BLaER1 treated with 17β-estradiol and CSF1 and Interleukin-3, amounts not matched to agents 10 nM and 100 nM (cell line): ENCODE results near the gene LARP4B.

Experiments used
- H3K27ac ChIP-seq, 11 experiments: shearing (Covaris generic); formaldehyde crosslinking; 2 replicates each; pipeline ENCODE4 v1.8.1; 2022
- H3K27me3 ChIP-seq, 11 experiments: shearing (Covaris generic); formaldehyde crosslinking; 2 replicates each; pipeline ENCODE4 v1.8.1; 2022
- H3K36me3 ChIP-seq, 11 experiments: shearing (Covaris generic); formaldehyde crosslinking; 2 replicates each; pipeline ENCODE4 v1.8.1; 2022
- H3K4me1 ChIP-seq, 10 experiments: shearing (Covaris generic); formaldehyde crosslinking; 2 replicates each; pipeline ENCODE4 v1.8.1; 2022
- H3K4me2 ChIP-seq, 11 experiments: shearing (Covaris generic); formaldehyde crosslinking; 2 replicates each; pipeline ENCODE4 v1.8.1; 2022
- H3K4me3 ChIP-seq, 10 experiments: shearing (Covaris generic); formaldehyde crosslinking; 2 replicates each; pipeline ENCODE4 v1.8.1; 2022
- H3K9ac ChIP-seq, 11 experiments: shearing (Covaris generic); formaldehyde crosslinking; 2 replicates each; pipeline ENCODE4 v1.8.1; 2022
- H3K9me3 ChIP-seq, 11 experiments: shearing (Covaris generic); formaldehyde crosslinking; replicated peaks in 1 of 11; 2 replicates each; pipeline ENCODE4 v1.8.1; 2022
- H4K20me1 ChIP-seq, 11 experiments: shearing (Covaris generic); formaldehyde crosslinking; 2 replicates each; pipeline ENCODE4 v1.8.1; 2022
- Cebpa-rat ChIP-seq, 11 experiments: shearing (Covaris generic); IDR thresholded peaks; 2 replicates each; pipeline ENCODE4 v1.8.1; 2022

LARP4B gene

DNA sequence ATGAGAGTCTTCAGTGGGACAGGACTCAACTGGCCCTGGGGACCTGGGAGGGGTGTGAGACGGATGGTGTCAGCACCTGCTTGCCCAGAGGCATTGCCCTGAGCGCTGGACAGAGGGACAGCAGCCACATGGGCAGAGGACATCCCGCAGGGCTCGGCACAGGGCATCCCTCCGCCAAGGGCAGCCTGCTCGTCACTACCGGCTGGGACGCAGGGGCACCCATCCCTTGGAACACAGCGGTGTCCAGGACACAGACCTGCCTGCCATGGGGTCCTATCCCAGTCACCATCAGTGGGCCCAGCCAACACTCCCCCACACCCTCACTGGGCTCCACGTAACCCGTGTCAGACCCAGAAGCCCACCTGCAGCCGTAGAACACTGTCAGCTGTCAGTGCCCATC is 109.3 kb downstream of the LARP4B start:
- Histone ChIP-seq H3K9ac (peak overlapping the region in 8 of 11 experiments; percentile 20 to 66 (median 54); a peak in 9 of 22 replicates), H3K27me3 (no peaks in the 10 kb centered on the region), H3K9me3 (no peaks in the 10 kb centered on the region), H3K4me1 (peaks cover 29 to 69% (median 47%) of the 10 kb centered on the region in 10 experiments), H3K27ac (peak overlapping the region in 10 of 11 experiments; percentile 3 to 77 (median 72); a peak in 19 of 22 replicates), H3K4me3 (peak overlapping the region in 6 of 10 experiments; percentile 6 to 46 (median 32); a peak in 7 of 20 replicates), H3K4me2 (peak overlapping the region; percentile 76 to 98 (median 92)), H4K20me1 (peaks cover 32 to 99% (median 70%) of the 10 kb centered on the region in 11 experiments), H3K36me3 (peaks cover 95 to 100% (median 98%) of the 10 kb centered on the region in 11 experiments)
- no peak for TF ChIP-seq Cebpa-rat (IDR thresholded peaks at IDR 0.05)

DNA sequence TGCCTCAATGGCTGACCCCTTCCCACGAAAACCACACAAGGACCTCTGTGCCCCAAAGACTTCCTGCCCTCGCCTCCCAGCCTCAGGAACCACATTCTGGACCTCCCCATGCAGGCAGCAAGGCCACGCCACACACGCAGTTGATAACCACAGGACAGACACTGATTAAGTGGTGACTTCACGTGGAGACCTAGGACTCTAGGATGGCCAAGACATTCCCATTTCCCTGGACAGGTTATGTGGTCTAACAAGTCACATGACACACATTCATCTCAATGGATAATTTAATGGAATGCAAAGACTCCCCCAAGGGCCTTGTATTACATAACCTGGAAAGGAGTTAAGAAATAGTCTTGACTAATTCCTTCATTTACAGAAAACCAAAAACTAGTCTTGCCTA is 110.2 kb downstream of the LARP4B start:
- H3K9me3 ChIP-seq, result no peaks in the 10 kb centered on the region
- no peak overlapping the region; a peak in 1 of 22 replicates for H3K9ac ChIP-seq
- no peak for TF ChIP-seq Cebpa-rat (IDR thresholded peaks at IDR 0.05)
- H3K27ac ChIP-seq, result peak overlapping the region in 8 of 11 experiments; percentile 23 to 77 (median 70); a peak in 11 of 22 replicates
- peaks cover 29 to 69% (median 47%) of the 10 kb centered on the region in 10 experiments for H3K4me1 ChIP-seq
- H3K4me3 ChIP-seq, result no peak overlapping the region
- H3K36me3 ChIP-seq, result peaks cover 95 to 100% (median 98%) of the 10 kb centered on the region in 11 experiments
- H4K20me1 ChIP-seq, result peaks cover 31 to 99% (median 70%) of the 10 kb centered on the region in 11 experiments
- no peaks in the 10 kb centered on the region for H3K27me3 ChIP-seq
- peak overlapping the region; percentile 76 to 98 (median 92); a peak in 19 of 22 replicates for H3K4me2 ChIP-seq

GRCh38 chr10:819816-820215 is 111.7 kb downstream of the LARP4B start:
- Histone ChIP-seq H3K4me3 (no peak overlapping the region), H4K20me1 (peaks cover 36 to 99% (median 70%) of the 10 kb centered on the region in 11 experiments; a peak in 21 of 22 replicates), H3K9me3 (no peaks in the 10 kb centered on the region), H3K4me2 (peak overlapping the region in 4 of 11 experiments; percentile 6 to 77 (median 58); a peak in 6 of 22 replicates), H3K27me3 (no peaks in the 10 kb centered on the region), H3K9ac (no peak overlapping the region), H3K4me1 (peaks cover 29 to 69% (median 47%) of the 10 kb centered on the region in 10 experiments), H3K27ac (no peak overlapping the region), H3K36me3 (peaks cover 95 to 100% (median 98%) of the 10 kb centered on the region in 11 experiments)
- TF ChIP-seq Cebpa-rat (IDR thresholded peaks at IDR 0.05), result no peak

DNA sequence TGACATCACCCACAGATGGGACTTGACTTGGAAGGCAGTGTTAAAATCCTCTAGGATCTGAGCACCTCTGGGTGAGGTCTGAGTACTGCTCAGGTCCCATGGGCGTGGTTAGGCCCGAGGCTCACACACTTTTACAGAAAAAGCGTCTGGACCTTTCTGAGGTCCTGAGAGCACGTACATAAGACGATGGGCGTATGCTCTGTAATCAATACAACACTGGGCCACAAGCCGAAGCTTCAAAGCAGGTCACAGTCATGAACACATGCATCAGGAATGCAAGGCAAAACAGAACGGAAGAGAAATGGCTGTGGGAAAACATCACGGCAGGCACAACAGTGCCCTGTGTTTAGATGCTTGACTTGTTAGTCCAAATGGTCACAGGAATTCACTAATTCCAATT is 112.2 kb downstream of the LARP4B start:
- Histone ChIP-seq H3K4me1 (peaks cover 29 to 65% (median 46%) of the 10 kb centered on the region in 10 experiments), H3K36me3 (peaks cover 95 to 100% (median 98%) of the 10 kb centered on the region in 11 experiments), H3K9ac (no peak overlapping the region), H4K20me1 (peaks cover 33 to 99% (median 70%) of the 10 kb centered on the region in 11 experiments; a peak in 21 of 22 replicates), H3K27ac (0 out of 22 replicates have a peak overlapping the region, but pooled peaks of 1 of the 11 experiments have one; percentile 10), H3K4me3 (no peak overlapping the region), H3K27me3 (no peaks in the 10 kb centered on the region), H3K9me3 (no peaks in the 10 kb centered on the region), H3K4me2 (peak overlapping the region in 5 of 11 experiments; percentile 6 to 77 (median 55); a peak in 8 of 22 replicates)
- no peak for TF ChIP-seq Cebpa-rat (IDR thresholded peaks at IDR 0.05)

GRCh38 chr10:818526-819220 is 112.8 kb downstream of the LARP4B start:
- Histone ChIP-seq H3K27me3 (no peaks in the 10 kb centered on the region), H4K20me1 (peaks cover 27 to 99% (median 67%) of the 10 kb centered on the region in 11 experiments; a peak in 21 of 22 replicates), H3K4me2 (peak overlapping the region in 5 of 11 experiments; percentile 6 to 77 (median 55); a peak in 9 of 22 replicates), H3K4me1 (peaks cover 26 to 65% (median 40%) of the 10 kb centered on the region in 10 experiments), H3K27ac (peak overlapping the region in 2 of 11 experiments; percentile 10 to 29; a peak in 3 of 22 replicates), H3K9ac (0 out of 22 replicates have a peak overlapping the region, but pooled peaks of 1 of the 11 experiments have one; percentile 12), H3K9me3 (no peaks in the 10 kb centered on the region), H3K4me3 (no peak overlapping the region), H3K36me3 (peaks cover 95 to 100% (median 97%) of the 10 kb centered on the region in 11 experiments)
- no peak for TF ChIP-seq Cebpa-rat (IDR thresholded peaks at IDR 0.05)

- TF ChIP-seq Cebpa-rat (IDR thresholded peaks at IDR 0.05), result no peak
- Histone ChIP-seq H4K20me1 (peaks cover 20 to 99% (median 67%) of the 10 kb centered on the region in 11 experiments; a peak in 20 of 22 replicates), H3K9me3 (no peaks in the 10 kb centered on the region), H3K4me2 (no peak overlapping the region), H3K9ac (no peak overlapping the region), H3K36me3 (peaks cover 96 to 100% (median 98%) of the 10 kb centered on the region in 11 experiments), H3K27me3 (no peaks in the 10 kb centered on the region), H3K4me1 (peaks cover 21 to 65% (median 37%) of the 10 kb centered on the region in 10 experiments), H3K27ac (peak overlapping the region in 1 of 11 experiments; percentile 10; a peak in 1 of 22 replicates), H3K4me3 (no peak overlapping the region)
Measured at GRCh38 chr10:818010-818409, 113.5 kb downstream of the LARP4B start.

- H3K27ac ChIP-seq, result no peak overlapping the region
Measured at GRCh38 chr10:817371-817770, 114.1 kb downstream of the LARP4B start.

GRCh38 chr10:816958-817357 is 114.5 kb downstream of the LARP4B start:
- Histone ChIP-seq H4K20me1 (peaks cover 10 to 99% (median 66%) of the 10 kb centered on the region in 11 experiments; a peak in 21 of 22 replicates), H3K36me3 (peaks cover 99 to 100% (median 100%) of the 10 kb centered on the region in 11 experiments), H3K4me2 (no peak overlapping the region), H3K9ac (no peak overlapping the region), H3K4me1 (peaks cover 15 to 59% (median 31%) of the 10 kb centered on the region in 10 experiments), H3K4me3 (no peak overlapping the region), H3K9me3 (no peaks in the 10 kb centered on the region), H3K27me3 (no peaks in the 10 kb centered on the region), H3K27ac (no peak overlapping the region)
- no peak for TF ChIP-seq Cebpa-rat (IDR thresholded peaks at IDR 0.05)

More at GRCh38 chr10:817371-817770, 114.1 kb downstream of the LARP4B start:
- no peak overlapping the region for H3K4me3 ChIP-seq
- peaks cover 19 to 63% (median 35%) of the 10 kb centered on the region in 10 experiments for H3K4me1 ChIP-seq
- TF ChIP-seq Cebpa-rat (IDR thresholded peaks at IDR 0.05), result no peak
- H3K4me2 ChIP-seq, result no peak overlapping the region
- peaks cover 14 to 99% (median 66%) of the 10 kb centered on the region in 11 experiments; a peak in 21 of 22 replicates for H4K20me1 ChIP-seq
- no peak overlapping the region for H3K9ac ChIP-seq
- peaks cover 99 to 100% (median 100%) of the 10 kb centered on the region in 11 experiments for H3K36me3 ChIP-seq
- H3K9me3 ChIP-seq, result no peaks in the 10 kb centered on the region
- no peaks in the 10 kb centered on the region for H3K27me3 ChIP-seq

- Histone ChIP-seq H3K4me2 (no peak overlapping the region), H3K9ac (no peak overlapping the region), H3K27me3 (no peaks in the 10 kb centered on the region), H3K27ac (no peak overlapping the region), H3K4me1 (peaks cover 7 to 50% (median 22%) of the 10 kb centered on the region in 10 experiments; a peak in 19 of 20 replicates), H4K20me1 (peaks cover 8 to 98% (median 69%) of the 10 kb centered on the region in 11 experiments; a peak in 20 of 22 replicates), H3K9me3 (no peaks in the 10 kb centered on the region), H3K4me3 (no peak overlapping the region), H3K36me3 (peaks cover 94 to 100% (median 100%) of the 10 kb centered on the region in 11 experiments)
- TF ChIP-seq Cebpa-rat (IDR thresholded peaks at IDR 0.05), result no peak
Measured at GRCh38 chr10:816091-816477, 115.4 kb downstream of the LARP4B start.
